Epithelial cell of prostate (primary cell): Measurements from ENCODE around the gene CDKN1C.

ENCODE experiments used
- DNase-seq: peaks from one replicate; pipeline ENCODE4 v3.0.0-alpha.2; 2011; ENCODE audit warnings: low read depth, low spot score
- H3K27ac ChIP-seq: fragments of 450-650 bp; 2 replicates; pipeline ENCODE4 v1.5.1; 2017; ENCODE audit warnings: mild to moderate bottlenecking

CDKN1C gene

GRCh38 chr11:2870969-2871680, 14.4 kb downstream of the CDKN1C start:
- no peak for DNase-seq
- H3K27ac ChIP-seq: no peak overlapping the region

GRCh38 chr11:2870460-2870859, 15.1 kb downstream of the CDKN1C start:
- DNase-seq: no peak
- no peak overlapping the region for H3K27ac ChIP-seq

GRCh38 chr11:2869561-2870427, 15.8 kb downstream of the CDKN1C start:
- no peak overlapping the region for H3K27ac ChIP-seq
- no peak for DNase-seq

- no peak for DNase-seq
- no peak overlapping the region for H3K27ac ChIP-seq
These were observed 16.4 kb downstream of the CDKN1C start for GRCh38 chr11:2869134-2869526.

GRCh38 chr11:2868506-2869133, 17.0 kb downstream of the CDKN1C start:
- H3K27ac ChIP-seq: no peak overlapping the region
- DNase-seq: no peak

GRCh38 chr11:2867722-2868505, 17.7 kb downstream of the CDKN1C start:
- no peak overlapping the region for H3K27ac ChIP-seq
- no peak for DNase-seq

- H3K27ac ChIP-seq: no peak overlapping the region
- DNase-seq: no peak
These were observed 18.4 kb downstream of the CDKN1C start for GRCh38 chr11:2867142-2867541.

- no peak for DNase-seq
- no peak overlapping the region for H3K27ac ChIP-seq
These were observed 19.5 kb downstream of the CDKN1C start for GRCh38 chr11:2865922-2866577.

GRCh38 chr11:2864901-2865300, 20.7 kb downstream of the CDKN1C start:
- no peak for DNase-seq
- H3K27ac ChIP-seq: no peak overlapping the region

GRCh38 chr11:2863276-2863618, 22.3 kb downstream of the CDKN1C start:
- DNase-seq: no peak
- H3K27ac ChIP-seq: no peak overlapping the region

GRCh38 chr11:2862395-2863275, 22.9 kb downstream of the CDKN1C start:
- no peak overlapping the region for H3K27ac ChIP-seq
- no peak for DNase-seq

GRCh38 chr11:2860636-2861035, 24.9 kb downstream of the CDKN1C start:
- H3K27ac ChIP-seq: no peak overlapping the region
- no peak for DNase-seq

- no peak for DNase-seq
- H3K27ac ChIP-seq: no peak overlapping the region
These were observed 25.9 kb downstream of the CDKN1C start for GRCh38 chr11:2859699-2860037.

- DNase-seq: no peak
- no peak overlapping the region for H3K27ac ChIP-seq
These were observed 26.4 kb downstream of the CDKN1C start for GRCh38 chr11:2858995-2859698.

- DNase-seq: no peak
These were observed 27.7 kb downstream of the CDKN1C start for GRCh38 chr11:2857918-2858317.

GRCh38 chr11:2857276-2857675, 28.3 kb downstream of the CDKN1C start:
- DNase-seq: no peak
- H3K27ac ChIP-seq: no peak overlapping the region

More at GRCh38 chr11:2857918-2858317, 27.7 kb downstream of the CDKN1C start:
- no peak overlapping the region for H3K27ac ChIP-seq

- no peak for DNase-seq
- H3K27ac ChIP-seq: no peak overlapping the region
These were observed 30.4 kb downstream of the CDKN1C start for GRCh38 chr11:2855162-2855561.

GRCh38 chr11:2853997-2854560, 31.5 kb downstream of the CDKN1C start:
- H3K27ac ChIP-seq: no peak overlapping the region
- DNase-seq: no peak
